GM13976 (cell line): ENCODE data around the gene SPRN.
A peak's percentile ranks its signal among the peaks of the same experiment; 100 is the strongest.
"Not testable (repeated sequence)": the region's sequence is repeated elsewhere in the genome, so short reads cannot be mapped to it uniquely, and the experiment has no call there.

Experiments used
- DNase-seq: peaks from one replicate; pipeline ENCODE4 v3.0.0; 2012; ENCODE audit warnings: low spot score
- in situ Hi-C: fragments of 300-500 bp; cut with MboI; formaldehyde crosslinking; loops from one replicate; pipeline ENCODE4 v1.12.0; 2022; ENCODE audit warnings: low sequenced_read_pairs, mixed read lengths, inconsistent platforms; ENCODE audit not compliant: unreplicated experiment
- TF ChIP-seq, protein P1 (sequence below): IDR thresholded peaks from 2 replicates; pipeline ENCODE4 v1.5.1; 2012; ENCODE audit warnings: borderline replicate concordance, mild to moderate bottlenecking; ENCODE audit not compliant: insufficient read depth; ENCODE audit errors: extremely low read depth, missing control alignments, control extremely low read depth

Gene SPRN

GRCh38 chr10:133379801-133380666 lies 44.4 kb downstream of the SPRN start:
- TF ChIP-seq, protein P1, sequence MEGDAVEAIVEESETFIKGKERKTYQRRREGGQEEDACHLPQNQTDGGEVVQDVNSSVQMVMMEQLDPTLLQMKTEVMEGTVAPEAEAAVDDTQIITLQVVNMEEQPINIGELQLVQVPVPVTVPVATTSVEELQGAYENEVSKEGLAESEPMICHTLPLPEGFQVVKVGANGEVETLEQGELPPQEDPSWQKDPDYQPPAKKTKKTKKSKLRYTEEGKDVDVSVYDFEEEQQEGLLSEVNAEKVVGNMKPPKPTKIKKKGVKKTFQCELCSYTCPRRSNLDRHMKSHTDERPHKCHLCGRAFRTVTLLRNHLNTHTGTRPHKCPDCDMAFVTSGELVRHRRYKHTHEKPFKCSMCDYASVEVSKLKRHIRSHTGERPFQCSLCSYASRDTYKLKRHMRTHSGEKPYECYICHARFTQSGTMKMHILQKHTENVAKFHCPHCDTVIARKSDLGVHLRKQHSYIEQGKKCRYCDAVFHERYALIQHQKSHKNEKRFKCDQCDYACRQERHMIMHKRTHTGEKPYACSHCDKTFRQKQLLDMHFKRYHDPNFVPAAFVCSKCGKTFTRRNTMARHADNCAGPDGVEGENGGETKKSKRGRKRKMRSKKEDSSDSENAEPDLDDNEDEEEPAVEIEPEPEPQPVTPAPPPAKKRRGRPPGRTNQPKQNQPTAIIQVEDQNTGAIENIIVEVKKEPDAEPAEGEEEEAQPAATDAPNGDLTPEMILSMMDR = no peak
- in situ Hi-C loops = no loop called here
- no peak for DNase-seq

- peak; percentile 88 for DNase-seq
- TF ChIP-seq, protein P1 = no peak
- in situ Hi-C loops = no loop called here
Observed at GRCh38 chr10:133379152-133379800, 45.1 kb downstream of the SPRN start, which contains the start of gene PAOX. Gene PAOX (plus strand): TSS chr10:133379262. CDS start chr10:133379317, 55 bp downstream.

- in situ Hi-C loops = no loop called here
- TF ChIP-seq, protein P1 = no peak
- peak; percentile 77 for DNase-seq
Observed at GRCh38 chr10:133378251-133379096, 46.0 kb downstream of the SPRN start.

GRCh38 chr10:133377818-133378250 lies 46.6 kb downstream of the SPRN start:
- in situ Hi-C loops = no loop called here
- no peak for DNase-seq
- TF ChIP-seq, protein P1 = no peak

GRCh38 chr10:133377025-133377817 lies 47.2 kb downstream of the SPRN start:
- no peak for DNase-seq
- TF ChIP-seq, protein P1 = no peak
- in situ Hi-C loops = no loop called here

GRCh38 chr10:133376183-133376582 lies 48.2 kb downstream of the SPRN start:
- in situ Hi-C loops = not testable (repeated sequence)

More at GRCh38 chr10:133376183-133376582, 48.2 kb downstream of the SPRN start:
- not testable (repeated sequence) for DNase-seq
